ENCODE measurements around the gene TMOD2.
"Not testable (repeated sequence)": the region's sequence is repeated elsewhere in the genome, so short reads cannot be mapped to it uniquely, and the experiment has no call there.

TMOD2 gene

GRCh38 chr15:51781506-51781905 lies 30.1 kb downstream of the TMOD2 start:
- DNase-seq (ENCODE audit: low spot score) (no peak), ATAC-seq (ENCODE audit: low read depth) (no peak)
- Histone ChIP-seq H3K4me3 (ENCODE audit: severe bottlenecking) (no peak overlapping the region), H3K27ac (ENCODE audit: poor library complexity, severe bottlenecking) (no peak overlapping the region), H3K36me3 (ENCODE audit: low read depth) (peaks cover 3% of the 10 kb centered on the region; the same call in 1 of the 2 replicates), H3K9me3 (ENCODE audit: severe bottlenecking) (no peaks in the 10 kb centered on the region), H3K27me3 (ENCODE audit: insufficient read depth, poor library complexity, severe bottlenecking) (no peaks in the 10 kb centered on the region), H3K4me1 (ENCODE audit: insufficient read depth, poor library complexity, severe bottlenecking) (peaks cover 7% of the 10 kb centered on the region)
- no peak for TF ChIP-seq CTCF (IDR thresholded peaks at IDR 0.05; ENCODE audit: poor library complexity, severe bottlenecking)

- no peaks in the 10 kb centered on the region for H3K9me3 ChIP-seq (ENCODE audit: severe bottlenecking)
- H3K27ac ChIP-seq (ENCODE audit: poor library complexity, severe bottlenecking), result no peak overlapping the region
- no peak overlapping the region for H3K4me3 ChIP-seq (ENCODE audit: severe bottlenecking)
- no peaks in the 10 kb centered on the region for H3K27me3 ChIP-seq (ENCODE audit: insufficient read depth, poor library complexity, severe bottlenecking)
- peak; percentile 83 for TF ChIP-seq CTCF (IDR thresholded peaks at IDR 0.05; ENCODE audit: poor library complexity, severe bottlenecking)
- H3K4me1 ChIP-seq (ENCODE audit: insufficient read depth, poor library complexity, severe bottlenecking), result peaks cover 4% of the 10 kb centered on the region
- ATAC-seq (ENCODE audit: low read depth), result peak; percentile 56; the same call in 2 of the 3 replicates
- no peak for DNase-seq (ENCODE audit: low spot score)
- H3K36me3 ChIP-seq (ENCODE audit: low read depth), result peaks cover under 1% of the 10 kb centered on the region; the same call in 1 of the 2 replicates
These were observed 31.0 kb downstream of the TMOD2 start for GRCh38 chr15:51782357-51782896.

GRCh38 chr15:51783967-51784366 lies 32.6 kb downstream of the TMOD2 start:
- no peaks in the 10 kb centered on the region for H3K27me3 ChIP-seq (ENCODE audit: insufficient read depth, poor library complexity, severe bottlenecking)

GRCh38 chr15:51787130-51787529 lies 35.7 kb downstream of the TMOD2 start:
- peak; percentile 88 for DNase-seq (ENCODE audit: low spot score)
- H3K27me3 ChIP-seq (ENCODE audit: insufficient read depth, poor library complexity, severe bottlenecking), result not testable (repeated sequence)

More at GRCh38 chr15:51783967-51784366, 32.6 kb downstream of the TMOD2 start:
- Histone ChIP-seq H3K27ac (ENCODE audit: poor library complexity, severe bottlenecking) (no peak overlapping the region), H3K4me3 (ENCODE audit: severe bottlenecking) (no peak overlapping the region), H3K4me1 (ENCODE audit: insufficient read depth, poor library complexity, severe bottlenecking) (peaks cover 5% of the 10 kb centered on the region), H3K36me3 (ENCODE audit: low read depth) (0 out of 2 replicates have a peak, but pooled peaks cover 3% of the 10 kb centered on the region), H3K9me3 (ENCODE audit: severe bottlenecking) (no peaks in the 10 kb centered on the region)
- no peak for ATAC-seq (ENCODE audit: low read depth)
- no peak for DNase-seq (ENCODE audit: low spot score)
- TF ChIP-seq CTCF (IDR thresholded peaks at IDR 0.05; ENCODE audit: poor library complexity, severe bottlenecking), result no peak

GRCh38 chr15:51792474-51792873 lies 41.1 kb downstream of the TMOD2 start:
- not testable (repeated sequence) for DNase-seq (ENCODE audit: low spot score); H3K27ac ChIP-seq (ENCODE audit: poor library complexity, severe bottlenecking); H3K36me3 ChIP-seq (ENCODE audit: low read depth); H3K4me1 ChIP-seq (ENCODE audit: insufficient read depth, poor library complexity, severe bottlenecking); H3K9me3 ChIP-seq (ENCODE audit: severe bottlenecking); H3K4me3 ChIP-seq (ENCODE audit: severe bottlenecking); ATAC-seq (ENCODE audit: low read depth); H3K27me3 ChIP-seq (ENCODE audit: insufficient read depth, poor library complexity, severe bottlenecking)

More at GRCh38 chr15:51787130-51787529, 35.7 kb downstream of the TMOD2 start:
- not testable (repeated sequence) for H3K36me3 ChIP-seq (ENCODE audit: low read depth); H3K9me3 ChIP-seq (ENCODE audit: severe bottlenecking); H3K4me3 ChIP-seq (ENCODE audit: severe bottlenecking); H3K27ac ChIP-seq (ENCODE audit: poor library complexity, severe bottlenecking); H3K4me1 ChIP-seq (ENCODE audit: insufficient read depth, poor library complexity, severe bottlenecking)
- peak; percentile 33 for TF ChIP-seq CTCF (IDR thresholded peaks at IDR 0.05; ENCODE audit: poor library complexity, severe bottlenecking)
- ATAC-seq (ENCODE audit: low read depth), result peak; percentile 92
